HG02678 (cell line): ENCODE measurements around the gene RRP36.
A peak's percentile ranks its signal among the peaks of the same experiment; 100 is the strongest.
"Not testable (repeated sequence)": the region's sequence is repeated elsewhere in the genome, so short reads cannot be mapped to it uniquely, and the experiment has no call there.

Source experiments
- ATAC-seq: cut with Tn5 transposase; IDR thresholded peaks from one replicate; pipeline ENCODE4 v1.9.1; 2021; ENCODE audit warnings: mild to moderate bottlenecking, moderate library complexity; ENCODE audit not compliant: unreplicated experiment

The RRP36 gene

GRCh38 chr6:43021270-43022047 is at the start of gene RRP36:
Gene RRP36, plus strand, starts transcription at chr6:43021623. Its CDS starts 32 bp downstream, at chr6:43021655.
- ATAC-seq, result peak; percentile 80

GRCh38 chr6:42971746-42972327 is 49.6 kb upstream of the RRP36 start:
- ATAC-seq, result no peak

GRCh38 chr6:42973926-42974325 is 47.5 kb upstream of the RRP36 start:
- ATAC-seq, result no peak

- ATAC-seq, result no peak
These were observed 46.4 kb upstream of the RRP36 start for GRCh38 chr6:42974919-42975505.

GRCh38 chr6:42978487-42978838 is 43.0 kb upstream of the RRP36 start:
- ATAC-seq, result no peak

- peak; percentile 95 for ATAC-seq
These were observed 42.4 kb upstream of the RRP36 start, which contains the start of gene PEX6 for GRCh38 chr6:42978839-42979522. Gene PEX6, minus strand, starts transcription at chr6:42979181. Its CDS starts 31 bp downstream, at chr6:42979150.

GRCh38 chr6:42979523-42980177 is 41.8 kb upstream of the RRP36 start:
- ATAC-seq, result peak; percentile 0

GRCh38 chr6:42981836-42982235 is 39.6 kb upstream of the RRP36 start:
- ATAC-seq, result no peak

- peak; percentile 92 for ATAC-seq
These were observed 37.2 kb upstream of the RRP36 start, which contains the start of gene PPP2R5D for GRCh38 chr6:42984001-42984923. Gene PPP2R5D, plus strand, starts transcription at chr6:42984570. Its CDS starts 108 bp downstream, at chr6:42984678.

- ATAC-seq, result no peak
These were observed 36.4 kb upstream of the RRP36 start for GRCh38 chr6:42984924-42985475.

- ATAC-seq, result no peak
These were observed 33.6 kb upstream of the RRP36 start for GRCh38 chr6:42987533-42988451.

GRCh38 chr6:42988486-42989020 is 32.9 kb upstream of the RRP36 start:
- ATAC-seq, result no peak

GRCh38 chr6:42989923-42990322 is 31.5 kb upstream of the RRP36 start:
- ATAC-seq, result no peak

GRCh38 chr6:42993445-42993844 is 28.0 kb upstream of the RRP36 start:
- no peak for ATAC-seq

- no peak for ATAC-seq
These were observed 24.9 kb upstream of the RRP36 start for GRCh38 chr6:42996513-42996912.

- not testable (repeated sequence) for ATAC-seq
These were observed 23.2 kb upstream of the RRP36 start for GRCh38 chr6:42998205-42998604.

GRCh38 chr6:43001843-43002242 is 19.6 kb upstream of the RRP36 start:
- ATAC-seq, result no peak

GRCh38 chr6:43005844-43006243 is 15.6 kb upstream of the RRP36 start:
- no peak for ATAC-seq
